GM12878 (cell line): Measurements from ENCODE around the gene BIN1. TPM values are rescaled to one million over a fixed set of nuclear protein-coding genes. Genes with fewer than 3 reads are reported as not detected.

Source experiments
- ATAC-seq: fragments of 200-7000 bp; cut with Tn5 transposase; 3 replicates; pipeline ENCODE4 v1.9.1; 2020; ENCODE audit warnings: mild to moderate bottlenecking, moderate library complexity
- BruUV-seq: library from RNA; stranded (reverse); fragments of 400-500 nt; replicated peaks from 2 replicates; lab custom pipeline; 2021; lab: Mats Ljungman, UMichigan
- CTCF ChIA-PET: fragments of 300-600 bp; sonication (Branson Sonifier 250); formaldehyde crosslinking; extraction: SDS; loops from one replicate; lab custom pipeline; 2021; ENCODE audit warnings: inconsistent platforms; lab: Yijun Ruan, JAX
- POLR2A ChIA-PET: fragments of 350-600 bp; formaldehyde crosslinking; extraction: SDS; loops from one replicate; lab custom pipeline; 2021; ENCODE audit warnings: inconsistent platforms; lab: Charles Lee
- RAD21 ChIA-PET: fragments of 300-600 bp; sonication (Branson Sonifier 250); formaldehyde crosslinking; loops from one replicate; lab custom pipeline; 2023; ENCODE audit warnings: antibody characterized with exemption; ENCODE audit not compliant: unreplicated experiment; lab: Charles Lee
- SMC1A ChIA-PET: fragments of 300-600 bp; sonication (Branson Sonifier 250); formaldehyde crosslinking; loops from one replicate; lab custom pipeline; 2023; ENCODE audit not compliant: unreplicated experiment, uncharacterized antibody; lab: Charles Lee
- DNase-seq: peaks from one replicate; pipeline ENCODE4 v3.0.0-alpha.2; 2011; ENCODE audit warnings: low read depth, low spot score
- FAIRE-seq: peaks from 3 replicates; lab custom pipeline; 2011; peaks lifted over from hg19 to GRCh38; lab: Jason Lieb, UNC
- H2AFZ ChIP-seq: 2 replicates; pipeline ENCODE4 v1.6.0; 2011; ENCODE audit warnings: low read depth, low read length, control low read depth; ENCODE audit not compliant: control insufficient read depth
- H3K27ac ChIP-seq: 2 replicates; pipeline ENCODE4 v1.5.1; 2011; ENCODE audit warnings: control low read depth; ENCODE audit not compliant: control insufficient read depth, insufficient read depth
- H3K27me3 ChIP-seq, 2 experiments: replicated peaks in 1 of 2; 2 replicates each; pipeline versions ENCODE4 v1.6.0 to v1.6.1; 2011; ENCODE audit warnings: low read length in 1 of 2; ENCODE audit not compliant: control insufficient read depth in 2 of 2, insufficient read depth in 2 of 2
- H3K36me3 ChIP-seq, 2 experiments: 2 replicates each; pipeline ENCODE4 v1.5.1; 2011; ENCODE audit warnings: low read length in 1 of 2; ENCODE audit not compliant: control insufficient read depth in 2 of 2, insufficient read depth in 2 of 2
- H3K4me1 ChIP-seq: 2 replicates; pipeline ENCODE4 v1.6.1; 2011; ENCODE audit warnings: mild to moderate bottlenecking, low read length, moderate library complexity, mixed read lengths; ENCODE audit not compliant: control insufficient read depth, insufficient read depth
- H3K4me2 ChIP-seq: 2 replicates; pipeline ENCODE4 v1.6.0; 2011; ENCODE audit warnings: control low read depth; ENCODE audit not compliant: control insufficient read depth, insufficient read depth
- H3K4me3 ChIP-seq: fragments of 200-600 bp; sonication (generic); 2 replicates; pipeline ENCODE4 v1.5.1; 2016
- H3K79me2 ChIP-seq: 2 replicates; pipeline ENCODE4 v1.6.0; 2011; ENCODE audit warnings: low read length; ENCODE audit not compliant: control insufficient read depth, insufficient read depth
- H3K9ac ChIP-seq: 2 replicates; pipeline ENCODE4 v1.8.0; 2011; ENCODE audit warnings: low read length, control low read depth, mixed read lengths; ENCODE audit not compliant: control insufficient read depth, insufficient read depth
- H3K9me3 ChIP-seq: replicated peaks from 3 replicates; pipeline ENCODE4 v1.5.1; 2011; ENCODE audit warnings: mild to moderate bottlenecking, low read length; ENCODE audit not compliant: control insufficient read depth, insufficient read depth
- H4K20me1 ChIP-seq: 2 replicates; pipeline ENCODE4 v1.6.0; 2011; ENCODE audit not compliant: control insufficient read depth, insufficient read depth
- CHD2 ChIP-seq: IDR thresholded peaks from 2 replicates; pipeline ENCODE4 v1.6.1; 2011; ENCODE audit warnings: low read depth, low read length, improper control_type of control experiment, borderline replicate concordance
- CHD4 ChIP-seq: fragments of 200-600 bp; sonication (generic); IDR thresholded peaks from 2 replicates; pipeline ENCODE4 v1.6.1; 2016; ENCODE audit warnings: mild to moderate bottlenecking
- EP300 ChIP-seq, 2 experiments: fragments of 150-350 bp in 1 of 2; IDR thresholded peaks; 2 replicates each; pipeline ENCODE4 v1.6.1; 2011 to 2012; ENCODE audit warnings: low read depth in 2 of 2, low read length in 2 of 2, borderline replicate concordance in 1 of 2, improper control_type of control experiment in 1 of 2, inconsistent platforms in 1 of 2; ENCODE audit not compliant: control insufficient read depth in 1 of 2
- FOXK2 ChIP-seq: fragments of 450-650 bp; IDR thresholded peaks from 2 replicates; pipeline ENCODE4 v1.6.1; 2017; ENCODE audit warnings: mild to moderate bottlenecking, moderate library complexity
- IKZF1 ChIP-seq: fragments of 450-650 bp; conservative IDR thresholded peaks from 2 replicates; pipeline ENCODE4 v1.6.1; 2017; ENCODE audit warnings: antibody characterized with exemption, mild to moderate bottlenecking
- NFXL1 ChIP-seq: fragments of 450-650 bp; IDR thresholded peaks from 2 replicates; pipeline ENCODE4 v1.6.1; 2017; ENCODE audit warnings: antibody characterized with exemption, mild to moderate bottlenecking, borderline replicate concordance
- NR2C1 ChIP-seq: fragments of 450-650 bp; IDR thresholded peaks from 2 replicates; pipeline ENCODE4 v1.6.1; 2017; ENCODE audit warnings: antibody characterized with exemption, mild to moderate bottlenecking, moderate library complexity
- POLR2AphosphoS5 ChIP-seq: IDR thresholded peaks from 2 replicates; pipeline ENCODE4 v1.6.1; 2011; ENCODE audit warnings: mild to moderate bottlenecking, low read length, inconsistent platforms
- RAD21 ChIP-seq: IDR thresholded peaks from 2 replicates; pipeline ENCODE4 v1.6.1; 2011; ENCODE audit warnings: mild to moderate bottlenecking, low read depth, low read length, moderate library complexity; ENCODE audit not compliant: insufficient read depth
- SP1 ChIP-seq: IDR thresholded peaks from one replicate; pipeline ENCODE4 v1.6.1; 2011; ENCODE audit warnings: low read depth, low read length
- SREBF2 ChIP-seq: IDR thresholded peaks from 2 replicates; pipeline ENCODE4 v1.6.1; 2012; ENCODE audit warnings: mild to moderate bottlenecking, low read length
- STAT3 ChIP-seq: IDR thresholded peaks from 2 replicates; pipeline ENCODE4 v1.6.1; 2011; ENCODE audit warnings: low read depth, low read length, improper control_type of control experiment
- WGBS: methylation state at CpG from one replicate; pipeline ENCODE4 v1.1.6; 2016; ENCODE audit warnings: low lambda C conversion rate; ENCODE audit not compliant: insufficient replicate concordance, insufficient coverage; ENCODE audit errors: missing lambda C conversion rate; 5-methylcytosine and 5-hydroxymethylcytosine counted together
- in situ Hi-C: fragments of 300-500 bp; cut with MboI; formaldehyde crosslinking; loops from 9 replicates; pipeline ENCODE4 v1.14.3; 2018; ENCODE audit warnings: mixed read lengths
- intact Hi-C: fragments of 100-400 bp; cut with micrococcal nuclease; formaldehyde crosslinking; loops from one replicate; pipeline ENCODE4 v1.14.2; 2022; ENCODE audit not compliant: unreplicated experiment
- polyA plus RNA-seq, 11 experiments: library from polyadenylated mRNA; depleted of rRNA in 4 of 11; unstranded in 6 of 11; stranded (reverse) in 5 of 11; fragments of >200 nt; fragmentation: Nextera tagmentation in 4 of 11; fragmentation: Illumina TruSeq in 1 of 11; extraction: Ambion mirVana in 4 of 11; extraction: Trizol in 1 of 11; gene quantifications; 1 replicate in 1 of 11; 2 replicates in 10 of 11; pipeline versions ENCODE4 v1.2.1 to v1.2.3, GENCODE V29; 2011 to 2016; ENCODE audit warnings: inconsistent platforms in 2 of 11, missing spikeins in 2 of 11, low read depth in 1 of 11
- total RNA-seq, 4 experiments: library from RNA; depleted of rRNA in 3 of 4; stranded (reverse); fragments of >200 nt in 3 of 4; fragmentation: Illumina TruSeq in 1 of 4; extraction: Trizol in 1 of 4; gene quantifications; 2 replicates each; pipeline versions ENCODE4 v1.2.1 to v1.2.3, GENCODE V29; 2013 to 2021
- TF ChIP-seq, protein P1 (sequence below): fragments of 450-650 bp; IDR thresholded peaks from 2 replicates; pipeline ENCODE4 v1.6.1; 2017; ENCODE audit warnings: mild to moderate bottlenecking
- TF ChIP-seq, protein P2 (sequence below): fragments of 450-650 bp; IDR thresholded peaks from 2 replicates; pipeline ENCODE4 v1.6.1; 2016; ENCODE audit warnings: mild to moderate bottlenecking
- TF ChIP-seq, protein P3 (sequence below): fragments of 450-650 bp; IDR thresholded peaks from 2 replicates; pipeline ENCODE4 v1.6.1; 2017; ENCODE audit warnings: mild to moderate bottlenecking, moderate library complexity
- TF ChIP-seq, protein P4 (sequence below): fragments of 450-650 bp; IDR thresholded peaks from 2 replicates; pipeline ENCODE4 v1.6.1; 2017; ENCODE audit warnings: mild to moderate bottlenecking, low read depth, inconsistent platforms; ENCODE audit not compliant: poor library complexity, severe bottlenecking

Gene BIN1
- total and polyA plus RNA-seq, 10 of the 15 experiments (the other 5 are each of a cell fraction or from before 2014, with no cell fraction given) = 0.32 to 21.3 (median 11.2) TPM

DNA sequence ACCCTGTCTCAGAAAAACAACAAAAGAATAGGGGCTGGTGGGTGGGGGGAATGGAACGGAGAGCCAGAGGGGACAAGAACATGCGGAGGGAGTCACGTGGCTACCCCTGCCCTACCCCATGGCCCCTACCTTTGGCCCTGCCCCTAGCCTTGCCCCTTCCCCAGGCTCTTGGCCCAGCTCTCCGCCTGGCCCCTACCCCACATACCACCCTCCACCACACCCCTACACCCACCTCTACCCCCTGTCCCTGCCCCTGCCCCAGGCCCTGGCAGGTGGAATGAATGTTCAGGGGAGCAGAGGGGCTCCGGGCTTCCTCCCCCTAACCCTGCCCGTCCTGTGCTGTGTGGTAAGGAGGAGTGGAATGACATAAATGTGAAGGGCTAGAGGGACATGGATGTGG is 15.1 kb downstream of the BIN1 start:
- Histone ChIP-seq H3K9me3 (no peaks in the 10 kb centered on the region), H3K4me3 (no peak overlapping the region), H3K4me1 (peaks cover 10% of the 10 kb centered on the region), H3K36me3 (no peaks in the 10 kb centered on the region), H3K27ac (no peak overlapping the region), H3K4me2 (no peak overlapping the region), H3K9ac (no peak overlapping the region), H2AFZ (no peak overlapping the region), H3K79me2 (no peaks in the 10 kb centered on the region), H3K27me3 (no peaks in the 10 kb centered on the region; a peak in 1 of 4 replicates), H4K20me1 (no peaks in the 10 kb centered on the region)
- no peak for DNase-seq
- no peak for ATAC-seq
- SMC1A ChIA-PET = no interaction called here
- intact Hi-C loops = no loop called here
- RAD21 ChIA-PET = no interaction called here
- no peak for FAIRE-seq
- BruUV-seq = no TSS peak
- in situ Hi-C loops = no loop called here
- CTCF ChIA-PET = no interaction called here
- 25% methylated on average over 5 of the region's 6 CpGs for WGBS
- POLR2A ChIA-PET = no interaction called here
- no peak for TF ChIP-seq STAT3
- TF ChIP-seq, protein P1, sequence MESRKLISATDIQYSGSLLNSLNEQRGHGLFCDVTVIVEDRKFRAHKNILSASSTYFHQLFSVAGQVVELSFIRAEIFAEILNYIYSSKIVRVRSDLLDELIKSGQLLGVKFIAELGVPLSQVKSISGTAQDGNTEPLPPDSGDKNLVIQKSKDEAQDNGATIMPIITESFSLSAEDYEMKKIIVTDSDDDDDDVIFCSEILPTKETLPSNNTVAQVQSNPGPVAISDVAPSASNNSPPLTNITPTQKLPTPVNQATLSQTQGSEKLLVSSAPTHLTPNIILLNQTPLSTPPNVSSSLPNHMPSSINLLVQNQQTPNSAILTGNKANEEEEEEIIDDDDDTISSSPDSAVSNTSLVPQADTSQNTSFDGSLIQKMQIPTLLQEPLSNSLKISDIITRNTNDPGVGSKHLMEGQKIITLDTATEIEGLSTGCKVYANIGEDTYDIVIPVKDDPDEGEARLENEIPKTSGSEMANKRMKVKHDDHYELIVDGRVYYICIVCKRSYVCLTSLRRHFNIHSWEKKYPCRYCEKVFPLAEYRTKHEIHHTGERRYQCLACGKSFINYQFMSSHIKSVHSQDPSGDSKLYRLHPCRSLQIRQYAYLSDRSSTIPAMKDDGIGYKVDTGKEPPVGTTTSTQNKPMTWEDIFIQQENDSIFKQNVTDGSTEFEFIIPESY = no peak
- TF ChIP-seq, protein P2, sequence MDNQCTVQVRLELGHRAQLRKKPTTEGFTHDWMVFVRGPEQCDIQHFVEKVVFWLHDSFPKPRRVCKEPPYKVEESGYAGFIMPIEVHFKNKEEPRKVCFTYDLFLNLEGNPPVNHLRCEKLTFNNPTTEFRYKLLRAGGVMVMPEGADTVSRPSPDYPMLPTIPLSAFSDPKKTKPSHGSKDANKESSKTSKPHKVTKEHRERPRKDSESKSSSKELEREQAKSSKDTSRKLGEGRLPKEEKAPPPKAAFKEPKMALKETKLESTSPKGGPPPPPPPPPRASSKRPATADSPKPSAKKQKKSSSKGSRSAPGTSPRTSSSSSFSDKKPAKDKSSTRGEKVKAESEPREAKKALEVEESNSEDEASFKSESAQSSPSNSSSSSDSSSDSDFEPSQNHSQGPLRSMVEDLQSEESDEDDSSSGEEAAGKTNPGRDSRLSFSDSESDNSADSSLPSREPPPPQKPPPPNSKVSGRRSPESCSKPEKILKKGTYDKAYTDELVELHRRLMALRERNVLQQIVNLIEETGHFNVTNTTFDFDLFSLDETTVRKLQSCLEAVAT = no peak
- no peak for TF ChIP-seq NR2C1
- no peak for TF ChIP-seq SREBF2
- no peak for TF ChIP-seq RAD21
- no peak for TF ChIP-seq SP1
- no peak for TF ChIP-seq NFXL1
- TF ChIP-seq FOXK2 = no peak
- TF ChIP-seq POLR2AphosphoS5 = no peak
- no peak for TF ChIP-seq CHD4
- TF ChIP-seq, protein P3, sequence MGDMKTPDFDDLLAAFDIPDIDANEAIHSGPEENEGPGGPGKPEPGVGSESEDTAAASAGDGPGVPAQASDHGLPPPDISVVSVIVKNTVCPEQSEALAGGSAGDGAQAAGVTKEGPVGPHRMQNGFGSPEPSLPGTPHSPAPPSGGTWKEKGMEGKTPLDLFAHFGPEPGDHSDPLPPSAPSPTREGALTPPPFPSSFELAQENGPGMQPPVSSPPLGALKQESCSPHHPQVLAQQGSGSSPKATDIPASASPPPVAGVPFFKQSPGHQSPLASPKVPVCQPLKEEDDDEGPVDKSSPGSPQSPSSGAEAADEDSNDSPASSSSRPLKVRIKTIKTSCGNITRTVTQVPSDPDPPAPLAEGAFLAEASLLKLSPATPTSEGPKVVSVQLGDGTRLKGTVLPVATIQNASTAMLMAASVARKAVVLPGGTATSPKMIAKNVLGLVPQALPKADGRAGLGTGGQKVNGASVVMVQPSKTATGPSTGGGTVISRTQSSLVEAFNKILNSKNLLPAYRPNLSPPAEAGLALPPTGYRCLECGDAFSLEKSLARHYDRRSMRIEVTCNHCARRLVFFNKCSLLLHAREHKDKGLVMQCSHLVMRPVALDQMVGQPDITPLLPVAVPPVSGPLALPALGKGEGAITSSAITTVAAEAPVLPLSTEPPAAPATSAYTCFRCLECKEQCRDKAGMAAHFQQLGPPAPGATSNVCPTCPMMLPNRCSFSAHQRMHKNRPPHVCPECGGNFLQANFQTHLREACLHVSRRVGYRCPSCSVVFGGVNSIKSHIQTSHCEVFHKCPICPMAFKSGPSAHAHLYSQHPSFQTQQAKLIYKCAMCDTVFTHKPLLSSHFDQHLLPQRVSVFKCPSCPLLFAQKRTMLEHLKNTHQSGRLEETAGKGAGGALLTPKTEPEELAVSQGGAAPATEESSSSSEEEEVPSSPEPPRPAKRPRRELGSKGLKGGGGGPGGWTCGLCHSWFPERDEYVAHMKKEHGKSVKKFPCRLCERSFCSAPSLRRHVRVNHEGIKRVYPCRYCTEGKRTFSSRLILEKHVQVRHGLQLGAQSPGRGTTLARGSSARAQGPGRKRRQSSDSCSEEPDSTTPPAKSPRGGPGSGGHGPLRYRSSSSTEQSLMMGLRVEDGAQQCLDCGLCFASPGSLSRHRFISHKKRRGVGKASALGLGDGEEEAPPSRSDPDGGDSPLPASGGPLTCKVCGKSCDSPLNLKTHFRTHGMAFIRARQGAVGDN = no peak
- TF ChIP-seq EP300 (IDR thresholded peaks at IDR 0.05; ENCODE audit: borderline replicate concordance in 1 of 2, control insufficient read depth in 1 of 2, low read depth in 2 of 2, low read length in 2 of 2) = no peak
- TF ChIP-seq, protein P4, sequence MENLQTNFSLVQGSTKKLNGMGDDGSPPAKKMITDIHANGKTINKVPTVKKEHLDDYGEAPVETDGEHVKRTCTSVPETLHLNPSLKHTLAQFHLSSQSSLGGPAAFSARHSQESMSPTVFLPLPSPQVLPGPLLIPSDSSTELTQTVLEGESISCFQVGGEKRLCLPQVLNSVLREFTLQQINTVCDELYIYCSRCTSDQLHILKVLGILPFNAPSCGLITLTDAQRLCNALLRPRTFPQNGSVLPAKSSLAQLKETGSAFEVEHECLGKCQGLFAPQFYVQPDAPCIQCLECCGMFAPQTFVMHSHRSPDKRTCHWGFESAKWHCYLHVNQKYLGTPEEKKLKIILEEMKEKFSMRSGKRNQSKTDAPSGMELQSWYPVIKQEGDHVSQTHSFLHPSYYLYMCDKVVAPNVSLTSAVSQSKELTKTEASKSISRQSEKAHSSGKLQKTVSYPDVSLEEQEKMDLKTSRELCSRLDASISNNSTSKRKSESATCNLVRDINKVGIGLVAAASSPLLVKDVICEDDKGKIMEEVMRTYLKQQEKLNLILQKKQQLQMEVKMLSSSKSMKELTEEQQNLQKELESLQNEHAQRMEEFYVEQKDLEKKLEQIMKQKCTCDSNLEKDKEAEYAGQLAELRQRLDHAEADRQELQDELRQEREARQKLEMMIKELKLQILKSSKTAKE = no peak
- TF ChIP-seq CHD2 = no peak
- no peak for TF ChIP-seq IKZF1
